Hematopoietic multipotent progenitor cell treated with erythropoietin and hydrocortisone succinate and interleukin-3 and kit ligand, for 8 days (in vitro differentiated cells): ENCODE results near the gene SYMPK.
"Not testable (repeated sequence)": the region's sequence is repeated elsewhere in the genome, so short reads cannot be mapped to it uniquely, and the experiment has no call there.

Source experiments
- DNase-seq: peaks from one replicate; pipeline ENCODE4 v3.0.0-alpha.2; 2015

The SYMPK gene

DNA sequence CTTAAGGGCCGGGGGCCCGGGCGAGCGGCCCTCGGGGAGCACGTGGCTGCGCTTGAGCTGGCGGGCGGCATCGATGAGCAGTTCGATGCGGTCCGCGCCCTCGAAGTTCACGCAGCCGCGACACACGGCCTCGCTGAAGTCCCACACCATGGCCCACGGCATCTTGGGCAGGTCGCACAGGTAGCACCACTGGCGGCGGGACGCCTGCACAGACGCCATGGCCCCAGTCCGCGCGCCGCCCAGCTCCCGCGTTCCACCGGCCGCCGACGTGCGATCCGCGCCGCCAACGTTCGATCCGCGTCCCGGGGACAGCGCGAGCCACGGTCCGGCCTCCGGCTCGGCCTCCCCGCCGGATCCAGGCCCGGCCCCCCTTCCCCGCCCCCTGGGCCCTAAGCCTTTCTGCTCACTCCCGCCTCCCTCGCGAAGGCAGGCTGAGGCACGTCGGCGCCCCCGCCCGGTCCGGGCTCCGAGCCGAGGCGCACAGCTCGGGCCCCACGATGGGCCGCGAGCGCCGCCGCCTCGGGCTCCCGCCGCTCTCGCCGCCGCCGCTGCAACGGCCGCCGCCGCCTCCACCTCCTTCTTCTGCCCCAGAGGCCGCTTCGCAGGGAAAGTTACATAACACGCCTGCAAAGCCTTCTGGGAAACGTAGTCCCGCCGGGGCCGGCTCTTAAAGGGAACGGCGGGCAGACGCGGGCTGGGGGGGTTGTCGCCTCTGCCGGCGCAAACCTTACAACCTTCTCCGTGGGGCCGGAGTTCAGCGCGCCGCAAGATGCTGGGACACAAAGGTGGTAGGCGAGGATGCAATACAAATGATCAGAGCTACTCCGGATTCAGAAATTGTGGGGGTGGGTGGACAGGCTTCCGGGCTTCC lies 22.8 kb upstream of the SYMPK start, which contains the start of gene IRF2BP1:
TSS of gene IRF2BP1 (minus strand) at position 586 of the 871 bp plus-strand sequence. CDS start at position 219, 367 bp downstream.
- DNase-seq, result peak; percentile 92

DNA sequence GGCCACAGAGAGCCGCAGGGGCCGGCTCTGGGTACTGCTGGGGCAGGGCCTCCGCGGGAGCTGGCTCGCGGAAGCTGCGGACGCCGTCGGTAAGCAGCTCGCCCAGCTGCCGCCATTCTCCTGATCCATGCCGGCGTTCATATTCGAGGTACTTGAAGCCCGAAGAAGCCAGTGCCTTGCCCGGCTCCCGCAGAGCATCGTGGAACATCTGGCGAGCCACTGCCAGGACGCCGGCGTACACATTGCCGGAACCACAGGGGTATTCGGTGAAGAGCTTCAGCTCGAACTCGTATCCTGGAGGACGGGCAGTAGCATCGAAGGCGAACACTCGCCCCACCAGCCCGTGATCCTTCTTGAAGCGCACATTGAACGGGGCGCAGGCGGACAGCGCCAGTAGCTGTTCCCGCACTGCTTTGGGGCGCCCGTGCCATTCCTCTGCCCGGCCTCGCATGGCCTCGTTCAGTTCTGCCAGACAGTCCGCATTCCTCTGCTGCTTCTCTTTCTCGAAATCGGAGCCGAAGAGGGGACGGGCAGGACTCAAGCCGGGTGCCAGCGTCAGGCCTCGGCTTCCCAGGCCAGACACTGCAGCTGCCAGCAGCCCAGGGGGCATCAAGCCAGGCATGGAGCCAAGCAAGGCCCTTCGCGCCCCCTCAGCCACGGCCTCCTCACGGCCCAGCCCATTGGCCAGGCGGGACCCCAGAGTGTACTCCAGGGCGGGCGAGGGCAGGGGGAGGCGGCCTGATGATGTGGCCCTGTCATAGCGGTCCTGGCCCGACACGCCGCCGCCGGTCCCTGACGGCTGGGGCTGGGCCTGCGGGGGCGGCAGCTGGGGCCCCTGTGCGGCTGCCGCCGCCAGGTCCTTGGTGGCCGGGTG lies 22.0 kb upstream of the SYMPK start:
- peak; percentile 16 for DNase-seq

DNA sequence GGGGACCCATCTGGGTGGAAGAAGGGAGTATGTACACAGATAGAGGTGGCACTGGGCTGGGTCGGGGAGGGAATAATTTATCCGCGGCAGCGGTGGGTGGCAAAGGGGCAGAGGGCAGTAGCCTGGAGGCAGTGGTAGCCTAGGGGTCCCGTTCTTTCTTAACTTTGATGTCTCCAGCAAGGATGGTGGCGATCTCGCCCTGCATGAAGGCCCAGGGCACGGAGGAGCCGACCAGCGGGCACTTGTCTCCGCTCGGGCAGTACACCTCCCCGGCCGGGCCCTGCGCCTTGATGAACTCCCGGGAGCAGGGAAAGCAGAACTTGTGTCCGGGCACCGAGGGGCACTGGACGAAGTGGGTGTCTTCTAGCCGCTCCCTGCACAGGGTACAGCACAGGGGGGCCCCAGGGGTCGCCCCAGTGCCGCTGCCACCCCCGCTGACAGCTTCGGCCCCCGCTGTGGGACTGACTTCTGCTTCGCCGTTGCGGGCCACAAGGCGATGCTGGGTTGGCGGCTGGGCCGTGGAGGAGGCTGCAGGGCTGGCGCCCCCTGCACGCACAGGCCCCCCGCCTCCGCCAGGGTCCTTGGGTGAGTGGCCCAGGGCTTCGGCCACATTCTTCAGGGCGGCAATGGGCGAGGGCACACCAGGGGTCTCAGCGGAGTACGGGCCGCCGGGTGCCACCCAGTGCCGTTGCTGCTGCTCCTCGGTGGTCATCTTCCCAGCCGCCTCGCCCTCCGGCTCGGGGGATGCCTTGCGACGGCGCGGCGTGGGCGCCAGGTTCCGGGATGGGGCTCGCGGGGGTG lies 21.1 kb upstream of the SYMPK start:
- no peak for DNase-seq

DNA sequence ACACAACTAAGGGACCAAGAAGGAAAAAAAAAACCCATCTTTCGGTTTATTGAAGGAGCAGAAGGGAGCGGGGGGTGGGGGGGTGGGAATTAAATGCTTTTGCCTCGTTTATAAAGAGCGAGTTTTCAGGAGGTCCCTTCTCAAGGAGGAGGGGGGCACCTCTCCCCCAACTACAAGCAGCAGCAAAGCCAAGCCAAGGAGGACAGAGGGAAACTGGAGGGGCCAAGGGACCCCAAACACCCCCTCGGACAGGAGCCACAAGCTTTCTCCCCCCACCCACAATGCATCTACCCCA lies 20.6 kb upstream of the SYMPK start:
- DNase-seq, result no peak

DNA sequence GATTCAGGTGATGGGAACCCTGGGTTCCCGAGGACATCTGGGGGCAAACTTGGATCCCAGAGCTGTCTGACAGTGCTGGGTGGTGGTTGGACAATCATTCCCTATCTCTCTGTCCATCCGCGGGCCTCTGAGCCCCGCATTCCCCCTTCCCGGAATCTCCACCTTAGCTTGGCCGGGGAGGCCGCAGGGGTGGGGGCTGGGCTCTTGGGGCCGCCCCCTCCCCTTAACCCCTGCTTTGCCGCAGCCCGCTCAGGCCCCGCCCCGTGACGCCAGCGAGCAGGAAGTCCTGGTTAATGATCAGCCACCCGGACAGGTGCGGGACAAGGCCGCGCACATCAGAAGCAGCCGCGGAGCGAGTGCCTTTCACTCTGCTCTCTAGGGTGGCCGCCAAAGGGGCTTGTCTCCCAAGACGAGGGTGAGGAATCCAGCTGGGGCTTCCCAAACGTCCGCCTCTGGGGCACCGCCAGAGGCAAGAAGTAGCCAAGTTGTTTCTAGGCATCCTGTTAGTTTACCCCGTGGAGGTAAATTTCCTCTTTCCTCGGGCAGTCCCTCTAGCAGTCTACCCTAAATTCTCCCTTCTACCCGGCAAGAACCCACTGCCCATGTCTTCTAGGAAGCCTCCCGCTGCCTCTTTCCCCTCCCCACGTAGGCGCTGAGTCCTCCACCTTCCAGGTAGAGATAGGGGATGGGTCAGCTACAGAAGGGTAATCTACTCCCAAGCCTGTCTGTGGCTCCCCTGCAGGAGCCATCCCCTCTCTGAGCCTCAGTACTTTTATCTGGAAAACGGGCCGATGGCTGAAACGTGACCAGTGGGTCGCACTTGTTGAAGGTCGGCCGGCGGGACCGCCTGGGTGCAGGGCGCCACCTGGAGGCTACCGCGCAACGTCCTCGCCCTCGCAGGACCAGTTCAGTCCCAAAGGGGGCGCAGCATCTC lies 20.0 kb upstream of the SYMPK start:
- peak; percentile 88 for DNase-seq

DNA sequence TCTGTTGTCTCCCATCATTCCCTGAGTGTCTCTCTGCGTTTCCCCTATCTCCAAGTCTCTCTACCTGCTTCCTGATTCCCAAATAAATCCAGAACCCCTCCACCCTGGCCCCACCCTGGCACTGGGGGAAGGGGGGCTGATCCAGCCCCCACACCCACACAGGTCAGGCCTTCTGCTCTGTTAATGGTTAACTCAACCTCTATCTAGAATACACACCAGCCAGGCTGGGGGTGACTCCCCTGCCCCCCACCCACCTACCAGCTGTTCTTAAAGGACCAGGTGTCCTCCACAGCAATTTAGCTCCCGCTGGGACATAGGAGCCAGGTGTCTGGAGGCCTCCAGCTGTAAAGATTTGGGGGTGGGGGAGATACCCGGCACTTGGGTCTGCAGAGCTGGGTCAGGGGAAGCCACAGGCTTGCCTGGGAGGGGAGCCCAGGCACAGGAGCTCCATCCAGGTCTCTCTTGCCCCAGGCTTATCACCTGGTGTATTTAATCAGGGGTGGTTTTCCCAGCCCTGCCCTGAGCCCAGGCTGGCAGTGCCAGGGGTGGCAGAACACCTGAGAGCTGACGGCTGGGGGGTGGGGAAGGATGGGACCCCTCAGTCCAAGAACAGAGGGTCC lies 19.1 kb upstream of the SYMPK start:
- no peak for DNase-seq

DNA sequence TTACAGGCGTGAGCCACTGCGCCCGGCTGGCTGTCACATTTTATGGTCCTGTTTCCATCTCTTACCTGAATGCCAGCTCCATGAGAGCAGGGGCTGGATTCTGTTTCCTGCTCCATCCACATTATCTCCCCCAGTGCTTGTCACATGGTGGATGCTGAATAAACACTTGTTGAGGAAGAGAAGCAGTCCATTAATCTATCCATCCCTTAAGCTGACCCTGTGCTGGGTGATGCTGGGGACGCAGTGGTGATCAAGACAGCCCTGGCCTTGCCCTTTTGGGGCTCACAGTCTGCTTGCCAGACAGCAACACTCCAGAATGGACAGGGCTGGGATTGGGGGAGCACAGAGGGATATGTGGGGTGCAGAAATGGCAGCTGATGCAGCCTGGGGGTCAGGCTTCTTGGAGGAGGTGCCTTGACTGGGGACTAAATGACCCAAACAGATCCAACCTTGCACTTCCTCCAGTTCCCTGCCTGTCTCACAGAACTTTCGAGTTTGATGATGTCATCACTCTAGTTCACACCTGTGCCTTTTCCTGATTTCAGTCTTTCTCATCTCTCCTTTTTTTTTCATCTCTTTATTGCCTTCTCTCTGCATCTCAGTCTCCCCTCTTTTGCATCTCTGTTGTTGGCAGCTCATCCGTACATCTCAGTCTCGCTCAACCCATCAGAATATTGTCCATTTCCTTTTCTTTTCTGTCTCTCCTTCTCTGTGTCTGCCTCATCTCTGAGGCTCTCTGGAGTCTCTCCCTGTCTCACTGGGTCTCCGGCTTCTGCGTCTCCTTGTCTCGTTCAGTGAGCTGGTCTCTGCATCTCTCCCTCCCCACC lies 18.3 kb upstream of the SYMPK start:
- DNase-seq, result no peak

DNA sequence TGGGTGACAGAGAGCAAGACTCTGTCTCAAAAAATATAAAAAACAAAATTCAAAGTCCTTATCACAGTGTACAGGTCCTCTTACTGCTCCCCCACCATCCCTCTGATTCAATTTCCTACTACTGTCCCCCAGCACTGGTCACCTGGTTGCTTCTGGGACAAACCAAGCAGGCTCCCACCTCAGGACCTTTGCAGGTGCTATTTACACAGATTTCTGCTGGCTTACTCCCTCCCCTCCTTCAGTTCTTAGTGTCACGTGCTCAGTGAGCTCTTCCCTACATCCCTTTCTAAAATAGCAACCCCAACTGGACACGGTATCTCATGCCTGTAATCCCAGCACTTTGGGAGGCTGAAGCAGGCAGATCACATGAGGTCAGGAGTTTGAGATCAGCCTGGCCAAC lies 17.0 kb upstream of the SYMPK start:
- DNase-seq, result no peak

DNA sequence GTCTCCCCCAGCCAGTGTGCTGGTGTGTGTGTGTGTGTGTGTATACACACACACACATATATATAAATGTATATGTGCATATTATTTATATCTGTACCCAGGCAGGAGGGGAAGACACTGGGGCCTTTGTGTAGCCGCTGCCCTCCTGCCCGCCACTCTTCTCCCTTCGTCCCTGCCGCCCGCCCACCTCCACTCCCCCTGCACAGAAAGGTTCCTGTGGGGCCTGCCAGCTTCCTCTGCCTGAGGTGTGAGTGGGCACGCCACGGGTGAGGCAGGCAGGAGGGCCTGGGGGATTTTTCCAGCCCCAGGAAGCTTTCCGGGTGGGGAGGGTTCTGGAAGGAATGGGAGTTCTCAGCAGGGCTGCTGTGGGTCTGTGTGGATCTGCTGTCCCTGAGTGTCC lies 16.1 kb upstream of the SYMPK start:
- no peak for DNase-seq

DNA sequence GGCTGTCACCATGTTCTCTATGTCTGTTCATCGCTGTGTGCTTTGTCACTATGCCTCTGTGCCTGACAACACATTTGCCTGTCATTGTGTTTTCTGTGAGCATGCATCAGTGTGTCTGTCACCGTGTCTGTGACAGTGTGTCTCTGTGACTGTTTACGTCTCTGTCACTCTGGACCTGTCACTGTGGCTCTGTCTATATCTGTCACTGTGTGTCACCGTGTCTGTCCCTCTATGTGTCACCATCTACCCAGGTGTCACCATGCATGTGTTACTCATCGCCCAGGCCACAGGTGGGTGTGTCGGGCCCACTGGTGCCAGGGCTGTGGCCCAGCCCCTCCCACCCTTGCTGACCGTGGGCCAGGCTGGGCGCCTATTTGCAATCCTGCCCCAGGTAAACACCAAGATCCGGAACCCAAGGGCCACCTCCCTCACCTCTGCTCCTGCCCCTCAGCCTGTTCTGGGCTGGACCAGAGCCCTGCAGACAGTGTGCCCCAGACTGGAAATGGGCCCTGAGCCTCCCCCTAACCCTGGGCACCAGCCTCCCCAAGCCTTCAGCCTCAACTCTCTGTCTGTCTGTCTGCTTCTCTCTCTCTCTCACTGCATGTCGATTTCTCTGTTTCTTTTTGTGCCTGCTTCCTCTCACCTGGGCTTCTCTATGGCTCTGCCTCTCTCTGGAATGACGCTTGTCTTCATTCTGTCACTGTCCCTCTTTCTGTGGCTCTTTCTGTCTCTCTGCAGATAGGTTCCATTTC lies 15.3 kb upstream of the SYMPK start:
- no peak for DNase-seq

DNA sequence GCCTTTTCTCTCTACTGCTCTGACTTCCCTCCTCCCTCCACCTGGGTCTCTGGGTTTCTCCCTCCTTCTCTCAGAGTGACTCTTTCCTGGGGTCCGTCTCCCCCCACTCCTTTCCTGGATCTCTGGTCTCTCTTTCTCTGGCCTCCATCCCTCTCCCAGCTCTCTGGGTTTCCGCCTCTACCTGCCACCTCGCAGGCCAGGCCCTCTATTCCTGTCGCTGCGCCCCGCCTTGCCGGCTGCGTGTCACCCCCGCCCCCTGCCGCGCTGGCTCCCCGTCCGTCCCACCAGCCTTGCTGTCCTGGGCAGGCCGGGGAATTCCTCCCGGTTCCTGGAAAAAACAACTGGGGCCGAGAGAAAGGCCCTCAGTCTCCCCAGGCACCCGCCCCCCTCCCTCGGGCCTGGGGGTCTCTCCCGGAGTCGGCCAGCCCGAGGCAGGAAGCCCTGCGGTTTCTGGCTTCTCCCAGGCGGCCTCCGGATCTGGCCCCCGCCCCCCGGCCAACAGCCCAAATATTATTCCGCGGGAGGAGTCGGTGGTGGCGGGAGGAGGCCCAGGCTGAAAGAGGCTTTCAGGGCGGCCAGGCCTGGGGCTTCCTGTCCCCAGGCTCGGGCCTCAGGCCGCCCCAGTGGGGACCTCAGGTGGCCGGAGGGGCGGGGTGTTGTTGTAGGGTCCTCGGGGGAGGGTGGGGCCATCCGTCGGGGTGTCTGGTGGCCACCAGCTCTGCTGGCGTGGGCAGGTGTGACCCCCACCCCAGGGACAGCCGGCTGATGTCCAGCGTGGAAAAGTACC lies 13.7 kb upstream of the SYMPK start:
- DNase-seq, result peak; percentile 20

DNA sequence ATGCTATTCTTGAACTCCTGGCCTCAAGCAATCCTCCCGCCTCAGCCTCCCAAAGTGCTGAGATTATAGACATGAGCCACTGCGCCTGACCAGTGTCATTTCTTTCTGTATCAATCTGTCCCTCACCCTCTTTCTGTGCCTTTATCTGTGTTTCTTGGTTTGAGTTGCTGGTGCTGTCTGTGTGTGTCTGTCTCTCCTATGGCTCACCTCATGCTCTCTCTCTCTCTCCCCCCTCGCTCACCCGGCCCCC lies 13.1 kb upstream of the SYMPK start:
- DNase-seq, result no peak

DNA sequence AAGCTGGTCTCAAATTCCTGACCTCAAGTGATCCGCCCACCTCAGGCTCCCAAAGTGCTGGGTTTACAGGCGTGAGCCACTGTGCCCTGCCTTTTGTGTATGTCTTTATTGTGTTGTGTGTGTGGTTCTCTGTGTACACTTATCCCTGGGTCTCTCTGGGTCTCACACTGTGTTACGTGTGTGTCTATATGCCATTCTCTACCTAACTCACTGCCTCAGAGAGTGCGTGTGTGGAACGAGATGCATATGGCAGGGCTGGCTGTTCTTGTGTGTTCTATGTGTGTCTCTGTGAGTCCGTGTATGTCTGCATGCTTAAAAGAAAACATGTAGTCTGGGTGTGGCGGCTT lies 11.6 kb upstream of the SYMPK start:
- DNase-seq, result no peak

DNA sequence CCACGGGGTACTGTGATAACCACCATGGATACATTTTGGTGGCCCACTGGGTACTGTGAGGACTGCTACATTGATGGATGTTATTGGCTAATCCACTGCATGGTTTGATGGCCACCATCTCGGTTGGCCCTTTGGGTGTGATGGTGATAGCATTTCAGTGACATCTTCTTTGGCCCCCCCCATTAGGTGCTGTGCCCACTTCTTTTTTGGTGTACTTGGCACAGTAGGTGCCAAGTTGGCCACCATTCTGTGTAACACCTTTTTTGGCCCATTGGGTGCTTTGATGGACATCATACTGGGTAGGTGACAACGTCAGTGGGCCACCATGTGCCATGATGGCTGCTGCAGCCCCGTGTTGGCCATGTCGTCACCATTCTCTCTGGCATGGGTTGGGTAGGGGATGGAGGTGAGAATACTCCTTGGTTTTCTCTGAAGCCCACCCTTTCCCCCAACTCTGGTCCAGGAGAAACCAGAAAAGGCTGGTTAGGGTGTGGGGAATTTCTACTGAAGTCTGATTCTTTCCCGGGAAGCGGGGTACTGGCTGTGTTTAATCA lies 10.3 kb upstream of the SYMPK start:
- no peak for DNase-seq

DNA sequence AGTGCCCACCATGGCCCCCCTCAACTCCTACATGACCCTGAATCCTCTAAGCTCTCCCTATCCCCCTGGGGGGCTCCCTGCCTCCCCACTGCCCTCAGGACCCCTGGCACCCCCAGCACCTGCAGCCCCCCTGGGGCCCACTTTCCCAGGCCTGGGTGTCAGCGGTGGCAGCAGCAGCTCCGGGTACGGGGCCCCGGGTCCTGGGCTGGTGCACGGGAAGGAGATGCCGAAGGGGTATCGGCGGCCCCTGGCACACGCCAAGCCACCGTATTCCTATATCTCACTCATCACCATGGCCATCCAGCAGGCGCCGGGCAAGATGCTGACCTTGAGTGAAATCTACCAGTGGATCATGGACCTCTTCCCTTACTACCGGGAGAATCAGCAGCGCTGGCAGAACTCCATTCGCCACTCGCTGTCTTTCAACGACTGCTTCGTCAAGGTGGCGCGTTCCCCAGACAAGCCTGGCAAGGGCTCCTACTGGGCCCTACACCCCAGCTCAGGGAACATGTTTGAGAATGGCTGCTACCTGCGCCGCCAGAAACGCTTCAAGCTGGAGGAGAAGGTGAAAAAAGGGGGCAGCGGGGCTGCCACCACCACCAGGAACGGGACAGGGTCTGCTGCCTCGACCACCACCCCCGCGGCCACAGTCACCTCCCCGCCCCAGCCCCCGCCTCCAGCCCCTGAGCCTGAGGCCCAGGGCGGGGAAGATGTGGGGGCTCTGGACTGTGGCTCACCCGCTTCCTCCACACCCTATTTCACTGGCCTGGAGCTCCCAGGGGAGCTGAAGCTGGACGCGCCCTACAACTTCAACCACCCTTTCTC lies 9.4 kb upstream of the SYMPK start:
- DNase-seq, result no peak

DNA sequence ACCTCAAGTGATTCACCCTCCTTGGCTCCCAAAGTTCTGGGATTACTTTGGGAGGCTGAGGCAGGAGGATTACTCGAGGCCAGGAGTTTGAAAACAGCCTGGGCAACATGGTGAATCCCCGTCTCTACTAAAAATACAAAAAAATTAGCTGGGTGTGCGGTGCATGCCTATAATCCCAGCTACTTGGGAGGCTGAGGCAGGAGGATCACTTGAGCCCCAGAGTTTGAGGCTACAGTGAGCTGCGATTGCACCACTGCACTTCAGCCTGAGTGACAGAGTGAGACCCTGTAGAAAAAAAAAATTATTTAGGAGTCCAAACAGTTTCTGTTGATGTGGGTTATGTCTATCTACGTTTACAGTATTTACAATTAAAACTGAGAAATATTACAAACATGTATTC lies 7.9 kb upstream of the SYMPK start:
- no peak for DNase-seq

DNA sequence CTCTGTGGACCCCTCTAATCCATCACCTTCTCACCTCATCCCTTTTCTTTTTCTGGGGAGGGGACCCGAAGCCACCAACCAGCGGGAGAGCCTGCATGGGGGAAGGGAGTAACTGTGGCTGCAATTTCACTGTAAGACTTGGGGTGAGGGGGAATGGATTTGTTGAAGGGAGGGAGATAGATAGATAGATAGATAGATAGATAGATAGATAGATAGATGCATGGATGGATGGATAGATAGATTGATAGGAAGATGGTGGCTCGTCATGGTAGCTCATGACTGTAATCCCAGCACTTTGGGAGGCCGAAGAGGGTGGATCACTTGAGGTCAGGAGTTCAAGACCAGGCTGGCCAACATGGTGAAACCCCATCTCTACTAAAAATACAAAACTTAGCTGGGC lies 4.3 kb upstream of the SYMPK start:
- DNase-seq, result not testable (repeated sequence)
